Measurements from ENCODE around the gene MACROH2A2.
"Not testable (repeated sequence)": the region's sequence is repeated elsewhere in the genome, so short reads cannot be mapped to it uniquely, and the experiment has no call there.

MACROH2A2 gene

GRCh38 chr10:70068925-70069324, 16.3 kb downstream of the MACROH2A2 start:
- no peak for FAIRE-seq

DNA sequence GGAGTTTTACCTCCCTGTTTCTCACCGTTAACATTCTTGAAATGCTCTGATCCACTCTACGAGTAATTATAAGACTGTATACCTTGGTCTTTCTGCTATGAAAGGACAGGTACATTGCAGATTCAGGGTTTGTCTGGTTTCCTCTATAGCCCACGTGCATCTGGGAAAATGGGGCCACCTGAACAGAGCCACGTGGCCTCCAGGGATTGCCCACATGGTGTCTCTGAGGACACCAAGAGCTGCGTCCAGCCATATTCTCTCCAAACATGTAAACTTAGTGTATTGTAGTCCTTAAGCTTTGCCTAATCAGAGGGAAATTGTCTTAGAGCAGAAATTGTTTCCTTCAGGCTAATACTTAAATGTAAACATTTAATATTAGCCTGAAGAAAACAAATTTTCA, 16.7 kb downstream of the MACROH2A2 start:
- no peak for FAIRE-seq

DNA sequence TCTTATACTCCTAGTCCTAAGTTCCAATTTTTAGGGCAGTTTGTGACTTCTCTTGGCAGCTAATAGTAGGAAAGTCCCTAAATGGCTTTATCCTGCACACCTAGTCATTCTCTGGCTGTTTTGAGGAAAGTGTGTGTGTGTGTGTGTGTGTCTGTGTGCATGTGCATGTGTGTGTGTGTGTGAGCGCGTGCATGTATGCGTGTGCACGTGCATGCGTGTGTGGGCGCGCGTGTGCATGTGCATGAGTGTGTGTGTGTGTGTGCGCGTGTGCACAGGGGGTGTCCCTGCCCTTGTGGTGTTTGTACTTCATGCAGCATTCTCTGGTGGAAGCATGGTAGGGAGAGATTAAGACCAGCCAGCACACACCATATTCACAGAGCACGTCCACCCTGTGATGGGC, 18.2 kb downstream of the MACROH2A2 start:
- FAIRE-seq: no peak

GRCh38 chr10:70074165-70074564, 21.5 kb downstream of the MACROH2A2 start:
- FAIRE-seq: no peak

- no peak for FAIRE-seq
Observed at GRCh38 chr10:70074971-70075370, 22.3 kb downstream of the MACROH2A2 start.

DNA sequence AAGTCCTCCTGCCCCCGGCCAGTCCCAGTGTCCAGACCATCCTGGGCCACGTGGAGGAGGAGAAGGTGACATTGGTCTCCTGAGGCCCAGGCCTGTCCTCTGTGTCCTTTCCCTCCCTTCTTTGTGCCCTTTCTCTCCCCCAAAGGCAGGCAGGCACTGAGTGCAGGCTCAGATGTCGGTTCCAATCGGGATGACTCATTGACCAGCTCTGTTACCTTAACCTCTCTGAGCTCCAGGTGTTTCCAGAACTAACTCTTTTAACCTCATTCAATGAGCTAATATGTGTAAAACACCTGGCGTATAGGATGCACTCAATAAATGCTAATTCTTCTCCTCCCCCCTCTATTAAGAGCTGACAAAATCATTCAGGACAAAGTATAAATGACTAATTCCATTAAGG, 25.7 kb downstream of the MACROH2A2 start:
- no peak for FAIRE-seq

GRCh38 chr10:70078937-70079336, 26.3 kb downstream of the MACROH2A2 start:
- FAIRE-seq: no peak

DNA sequence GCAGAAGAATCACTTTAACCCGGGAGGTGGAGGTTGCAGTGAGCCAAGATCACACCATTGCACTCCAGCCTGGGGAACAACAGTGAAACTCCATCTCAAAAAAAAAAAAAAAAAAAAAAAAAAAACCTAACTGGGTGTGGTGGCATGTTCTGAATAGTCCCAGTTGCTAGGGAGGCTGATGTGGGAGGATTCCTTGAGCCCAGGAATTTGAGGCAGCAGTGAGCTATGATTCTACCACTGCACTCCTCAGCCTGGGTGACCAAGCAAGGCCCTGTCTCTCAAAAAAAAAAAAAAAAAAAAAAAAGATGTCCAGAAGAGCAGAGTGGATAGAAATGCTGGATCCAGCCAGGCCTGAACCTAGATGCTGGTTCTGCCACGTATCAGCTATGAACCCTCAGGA, 28.1 kb downstream of the MACROH2A2 start:
- not testable (repeated sequence) for FAIRE-seq

DNA sequence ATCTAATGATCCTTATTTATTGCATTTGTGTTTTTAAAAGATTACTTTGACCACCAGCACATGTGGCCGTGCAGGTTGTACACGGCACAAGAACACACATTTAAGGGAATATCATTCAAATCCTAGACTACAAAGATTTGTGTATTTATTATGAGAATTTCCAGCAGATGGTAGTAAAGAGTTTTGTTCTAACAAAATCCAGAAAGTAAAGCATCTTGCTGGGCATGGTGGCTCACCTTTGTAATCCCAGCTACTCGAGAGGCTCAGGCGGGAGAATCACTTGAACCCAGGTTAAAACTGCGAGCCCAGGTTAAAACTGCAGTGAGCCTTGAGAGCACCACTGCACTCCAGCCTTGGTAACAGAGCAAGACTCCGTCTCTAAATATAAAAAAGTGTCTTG, 31.5 kb downstream of the MACROH2A2 start:
- no peak for FAIRE-seq

DNA sequence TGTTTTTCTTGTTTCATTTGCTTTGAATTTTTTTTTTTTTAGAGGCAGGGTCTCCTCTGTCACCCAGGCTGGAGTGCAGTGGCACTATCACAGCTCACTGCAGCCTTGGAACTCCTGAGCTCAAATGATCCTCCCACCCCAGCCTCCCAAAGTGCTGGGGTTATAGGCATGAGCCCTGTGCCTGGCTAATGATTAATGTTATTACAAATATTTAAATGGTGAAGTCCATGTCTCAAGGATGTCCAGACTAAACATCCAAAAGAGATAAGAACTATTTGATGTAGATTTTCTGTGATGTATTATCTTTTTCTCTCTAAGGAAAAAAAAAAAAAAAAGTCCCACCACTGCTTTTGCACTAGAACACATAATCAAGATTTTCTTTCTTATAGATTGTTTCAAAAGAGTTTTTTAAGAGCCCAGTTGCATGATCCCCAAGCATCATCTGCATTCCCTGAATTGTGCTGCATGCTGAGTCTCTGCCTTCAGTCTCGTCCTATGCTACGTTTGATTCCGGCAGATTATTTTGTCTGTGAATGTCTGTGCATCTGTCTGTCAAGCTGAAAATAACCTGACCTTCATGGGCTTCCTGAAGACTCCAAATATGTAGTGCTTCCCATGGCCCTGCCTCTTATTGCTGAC, 33.4 kb downstream of the MACROH2A2 start:
- FAIRE-seq: no peak

GRCh38 chr10:70087616-70088307, 35.1 kb downstream of the MACROH2A2 start:
- no peak for FAIRE-seq

GRCh38 chr10:70088308-70088698, 35.7 kb downstream of the MACROH2A2 start:
- FAIRE-seq: no peak

- no peak for FAIRE-seq
Observed at GRCh38 chr10:70090013-70090412, 37.4 kb downstream of the MACROH2A2 start.

DNA sequence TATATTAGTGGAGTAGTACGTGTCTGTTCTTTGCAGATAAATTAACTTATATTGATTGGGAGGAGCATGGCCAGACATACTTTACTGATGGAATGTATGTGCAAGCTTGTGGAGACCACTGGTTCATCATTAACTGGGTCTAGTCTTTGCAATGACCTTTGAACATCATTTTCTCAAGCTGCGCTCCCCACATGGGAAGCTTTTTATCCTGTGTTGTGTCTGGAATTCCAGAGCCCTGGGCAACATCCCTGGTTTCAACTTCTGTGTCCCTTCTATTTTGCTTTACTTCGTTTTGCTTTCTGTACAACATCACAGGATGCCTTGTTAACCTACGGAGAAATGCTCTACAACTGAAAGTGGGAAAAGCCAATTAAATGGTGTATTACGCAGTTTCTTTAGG, 38.3 kb downstream of the MACROH2A2 start:
- no peak for FAIRE-seq

DNA sequence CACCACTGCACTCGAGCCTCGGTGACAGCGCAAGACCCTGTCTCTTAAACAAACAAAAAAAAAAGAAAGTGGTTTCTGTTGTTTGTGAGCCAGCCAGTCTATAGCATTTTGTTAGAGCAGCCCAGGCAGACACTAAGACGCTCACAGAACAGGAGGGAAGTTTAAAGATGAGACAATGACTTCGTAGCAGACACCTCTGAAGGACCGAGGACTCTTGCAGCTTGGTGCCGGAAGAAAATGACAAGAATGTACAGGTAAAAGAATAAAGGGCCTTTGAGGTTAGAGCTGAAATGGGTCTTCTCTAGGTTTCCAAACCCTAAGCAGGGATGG, 39.7 kb downstream of the MACROH2A2 start:
- FAIRE-seq: no peak

GRCh38 chr10:70093335-70093944, 40.8 kb downstream of the MACROH2A2 start:
- FAIRE-seq: no peak

- FAIRE-seq: no peak
Observed at GRCh38 chr10:70094250-70094649, 41.6 kb downstream of the MACROH2A2 start.

DNA sequence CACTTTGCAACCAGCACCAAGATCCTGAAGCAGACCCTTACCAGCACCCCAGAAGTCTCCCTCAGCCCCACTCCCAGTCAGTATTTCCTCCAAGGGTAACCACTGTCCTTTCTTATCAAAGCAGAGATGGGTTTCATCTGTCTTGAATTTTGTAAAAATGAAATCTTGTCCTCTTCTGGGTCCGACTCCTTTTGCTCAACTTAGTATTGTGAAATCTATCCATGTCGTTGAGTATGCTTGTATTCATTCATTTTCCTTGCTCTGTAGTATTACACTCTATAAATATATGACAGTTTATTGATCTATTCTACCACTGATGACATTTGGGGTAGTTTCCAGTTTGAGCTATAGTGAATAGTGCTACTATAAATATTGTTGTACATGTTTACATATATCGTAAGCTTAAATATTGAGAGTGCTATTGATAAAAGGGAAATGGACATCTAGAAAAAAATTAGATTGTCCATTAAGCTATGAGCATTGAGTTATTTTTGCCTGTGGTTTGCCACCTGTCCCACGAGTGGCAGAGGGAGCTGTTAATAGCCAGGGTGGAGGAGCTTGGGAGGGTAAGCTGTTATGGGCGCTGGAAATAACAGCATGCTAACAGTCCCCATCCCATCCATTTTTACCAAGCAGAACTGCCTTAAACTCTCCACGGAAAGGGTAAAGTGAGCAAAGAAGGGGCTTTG, 43.5 kb downstream of the MACROH2A2 start:
- no peak for FAIRE-seq

GRCh38 chr10:70096705-70097420, 44.2 kb downstream of the MACROH2A2 start:
- no peak for FAIRE-seq

GRCh38 chr10:70097459-70097858, 44.8 kb downstream of the MACROH2A2 start:
- no peak for FAIRE-seq

DNA sequence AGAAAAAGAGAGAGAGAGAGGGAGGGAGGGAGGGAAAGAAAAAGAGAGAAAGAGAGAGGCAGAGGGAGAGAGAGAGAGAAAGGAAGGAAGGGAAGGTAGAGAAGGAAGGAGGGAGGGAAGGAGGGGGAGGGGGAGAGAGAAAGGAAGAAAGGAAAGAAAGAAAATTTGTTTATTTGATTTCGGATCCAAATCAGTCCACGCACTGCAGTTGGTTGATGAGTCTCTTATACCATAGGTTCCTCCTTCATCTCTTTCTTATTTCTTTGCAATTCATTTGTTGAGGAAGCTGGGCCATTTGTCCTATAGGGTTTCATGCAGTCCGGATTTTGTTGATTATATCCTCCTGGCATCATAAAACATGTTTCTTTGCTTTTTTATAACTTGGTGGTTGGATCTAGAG, 45.6 kb downstream of the MACROH2A2 start:
- no peak for FAIRE-seq

- FAIRE-seq: not testable (repeated sequence)
Observed at GRCh38 chr10:70101068-70101562, 48.5 kb downstream of the MACROH2A2 start.

- no peak for FAIRE-seq
Observed at GRCh38 chr10:70101668-70102067, 49.0 kb downstream of the MACROH2A2 start.

Measured in islet of Langerhans (tissue), 1 donor.